Astrocyte (in vitro differentiated cells and primary cell): Measurements from ENCODE around the gene CRIM1. TPM values are rescaled to one million over a fixed set of nuclear protein-coding genes. Genes with fewer than 3 reads are reported as not detected.
A peak's percentile ranks its signal among the peaks of the same experiment; 100 is the strongest.

Experiments used
- DNase-seq: peaks from one replicate; pipeline ENCODE4 v3.0.0-alpha.2; 2010; ENCODE audit warnings: low read depth
- FAIRE-seq: peaks from 2 replicates; lab custom pipeline; 2011; peaks lifted over from hg19 to GRCh38; lab: Jason Lieb, UNC
- H2AFZ ChIP-seq: 2 replicates; pipeline ENCODE4 v1.6.0; 2012; ENCODE audit warnings: low read depth, low read length, inconsistent platforms
- H3K27ac ChIP-seq: 2 replicates; pipeline ENCODE4 v1.5.1; 2011; ENCODE audit warnings: low read depth, low read length, inconsistent platforms
- H3K27me3 ChIP-seq: 2 replicates; pipeline ENCODE4 v1.6.0; 2011; ENCODE audit warnings: low read length, inconsistent platforms; ENCODE audit not compliant: insufficient read depth
- H3K36me3 ChIP-seq: 2 replicates; pipeline ENCODE4 v1.5.1; 2011; ENCODE audit warnings: low read length, inconsistent platforms; ENCODE audit not compliant: insufficient read depth
- H3K4me1 ChIP-seq: 2 replicates; pipeline ENCODE4 v1.5.1; 2011; ENCODE audit warnings: low read length, inconsistent platforms; ENCODE audit not compliant: insufficient read depth
- H3K4me2 ChIP-seq: 2 replicates; pipeline ENCODE4 v1.6.0; 2012; ENCODE audit warnings: low read length, inconsistent platforms
- H3K4me3 ChIP-seq: 2 replicates; pipeline ENCODE4 v1.5.1; 2011; ENCODE audit warnings: low read depth, mild to moderate bottlenecking, low read length, inconsistent platforms; ENCODE audit not compliant: insufficient read depth
- H3K79me2 ChIP-seq: 2 replicates; pipeline ENCODE4 v1.6.0; 2012; ENCODE audit warnings: mild to moderate bottlenecking, low read length, inconsistent platforms; ENCODE audit not compliant: insufficient read depth
- H3K9ac ChIP-seq: 2 replicates; pipeline ENCODE4 v1.6.0; 2012; ENCODE audit warnings: mild to moderate bottlenecking, low read length, inconsistent platforms
- H3K9me3 ChIP-seq: 2 replicates; pipeline ENCODE4 v1.5.1; 2012; ENCODE audit warnings: low read depth, mild to moderate bottlenecking, low read length, inconsistent platforms; ENCODE audit not compliant: insufficient read depth
- H4K20me1 ChIP-seq: 2 replicates; pipeline ENCODE4 v1.6.0; 2012; ENCODE audit warnings: low read length, inconsistent platforms; ENCODE audit not compliant: insufficient read depth
- H3K27ac Mint-ChIP-seq: one replicate; pipeline ENCODE4 v1.8.0; 2021; ENCODE audit warnings: mild to moderate bottlenecking, mixed read lengths; ENCODE audit not compliant: unreplicated experiment
- H3K27me3 Mint-ChIP-seq: one replicate; pipeline ENCODE4 v1.8.0; 2021; ENCODE audit warnings: low read depth, mixed read lengths; ENCODE audit not compliant: unreplicated experiment
- H3K36me3 Mint-ChIP-seq: one replicate; pipeline ENCODE4 v1.8.0; 2021; ENCODE audit warnings: low read depth, mixed read lengths; ENCODE audit not compliant: unreplicated experiment
- H3K4me1 Mint-ChIP-seq: one replicate; pipeline ENCODE4 v1.8.0; 2021; ENCODE audit warnings: low read depth, mixed read lengths; ENCODE audit not compliant: unreplicated experiment
- H3K4me3 Mint-ChIP-seq: one replicate; pipeline ENCODE4 v1.8.0; 2021; ENCODE audit warnings: mild to moderate bottlenecking, moderate library complexity, mixed read lengths; ENCODE audit not compliant: unreplicated experiment
- H3K9me3 Mint-ChIP-seq: one replicate; pipeline ENCODE4 v1.8.0; 2021; ENCODE audit warnings: mild to moderate bottlenecking, mixed read lengths; ENCODE audit not compliant: unreplicated experiment
- EZH2 ChIP-seq: IDR thresholded peaks from 2 replicates; pipeline ENCODE4 v1.6.1; 2012; ENCODE audit warnings: mild to moderate bottlenecking, low read length, inconsistent platforms; ENCODE audit not compliant: insufficient read depth
- total RNA-seq: library from RNA; stranded (reverse); gene quantifications from 2 replicates; pipeline ENCODE4 v1.2.1, GENCODE V29; 2021
- TF ChIP-seq, protein P1 (sequence below): IDR thresholded peaks from 2 replicates; pipeline ENCODE4 v1.5.1; 2011; ENCODE audit warnings: low read depth, mild to moderate bottlenecking, inconsistent platforms, low read length, moderate library complexity; ENCODE audit not compliant: insufficient read depth

Gene CRIM1
- total RNA-seq, 1 donor from 2014 or later: 180 TPM

DNA sequence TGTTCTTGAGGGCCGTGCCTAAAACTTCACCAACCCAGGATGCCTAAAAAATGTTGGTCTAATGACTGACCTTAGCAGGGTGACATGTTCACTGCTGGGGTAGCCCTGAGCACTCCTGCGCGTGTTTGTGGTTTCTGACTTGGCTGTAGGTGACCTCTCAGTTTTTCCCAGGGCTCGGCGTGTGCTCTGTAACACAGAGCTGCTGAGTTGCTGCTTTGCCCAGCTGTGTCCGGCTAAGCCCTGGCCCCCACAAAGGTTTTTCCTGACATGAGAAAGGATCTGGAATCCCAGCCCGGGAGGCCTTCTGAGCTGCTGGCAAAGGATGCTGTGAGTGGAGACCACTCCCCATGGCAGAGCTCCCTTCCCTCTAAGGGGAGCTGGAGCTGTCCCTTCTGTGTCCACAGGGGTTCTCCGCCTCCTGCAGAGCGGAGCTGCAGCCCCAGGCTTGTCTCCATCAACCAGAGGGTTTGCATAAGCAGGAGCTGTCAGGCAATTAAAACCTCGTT, 52.7 kb downstream of the CRIM1 start:
- peak overlapping the region; percentile 50 for H3K4me2 ChIP-seq
- no peak overlapping the region for H3K4me3 Mint-ChIP-seq
- DNase-seq (peak; percentile 81), FAIRE-seq (no peak)
- H3K79me2 ChIP-seq: peaks cover 97% of the 10 kb centered on the region
- H3K27ac ChIP-seq: peak overlapping the region; percentile 49
- peak overlapping the region; percentile 49 for H3K27ac Mint-ChIP-seq
- no peak overlapping the region for H3K4me3 ChIP-seq
- H3K4me1 Mint-ChIP-seq: peaks cover 62% of the 10 kb centered on the region
- H4K20me1 ChIP-seq: peaks cover 50% of the 10 kb centered on the region
- peaks cover 59% of the 10 kb centered on the region for H3K4me1 ChIP-seq
- H2AFZ ChIP-seq: no peak overlapping the region
- H3K27me3 ChIP-seq: no peaks in the 10 kb centered on the region
- no peaks in the 10 kb centered on the region for H3K9me3 ChIP-seq
- no peaks in the 10 kb centered on the region for H3K9me3 Mint-ChIP-seq
- no peaks in the 10 kb centered on the region for H3K27me3 Mint-ChIP-seq
- TF ChIP-seq EZH2: no peak
- TF ChIP-seq, protein P1, sequence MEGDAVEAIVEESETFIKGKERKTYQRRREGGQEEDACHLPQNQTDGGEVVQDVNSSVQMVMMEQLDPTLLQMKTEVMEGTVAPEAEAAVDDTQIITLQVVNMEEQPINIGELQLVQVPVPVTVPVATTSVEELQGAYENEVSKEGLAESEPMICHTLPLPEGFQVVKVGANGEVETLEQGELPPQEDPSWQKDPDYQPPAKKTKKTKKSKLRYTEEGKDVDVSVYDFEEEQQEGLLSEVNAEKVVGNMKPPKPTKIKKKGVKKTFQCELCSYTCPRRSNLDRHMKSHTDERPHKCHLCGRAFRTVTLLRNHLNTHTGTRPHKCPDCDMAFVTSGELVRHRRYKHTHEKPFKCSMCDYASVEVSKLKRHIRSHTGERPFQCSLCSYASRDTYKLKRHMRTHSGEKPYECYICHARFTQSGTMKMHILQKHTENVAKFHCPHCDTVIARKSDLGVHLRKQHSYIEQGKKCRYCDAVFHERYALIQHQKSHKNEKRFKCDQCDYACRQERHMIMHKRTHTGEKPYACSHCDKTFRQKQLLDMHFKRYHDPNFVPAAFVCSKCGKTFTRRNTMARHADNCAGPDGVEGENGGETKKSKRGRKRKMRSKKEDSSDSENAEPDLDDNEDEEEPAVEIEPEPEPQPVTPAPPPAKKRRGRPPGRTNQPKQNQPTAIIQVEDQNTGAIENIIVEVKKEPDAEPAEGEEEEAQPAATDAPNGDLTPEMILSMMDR: no peak
- H3K9ac ChIP-seq: peak overlapping the region; percentile 47
- H3K36me3 Mint-ChIP-seq: no peaks in the 10 kb centered on the region
- no peaks in the 10 kb centered on the region for H3K36me3 ChIP-seq

DNA sequence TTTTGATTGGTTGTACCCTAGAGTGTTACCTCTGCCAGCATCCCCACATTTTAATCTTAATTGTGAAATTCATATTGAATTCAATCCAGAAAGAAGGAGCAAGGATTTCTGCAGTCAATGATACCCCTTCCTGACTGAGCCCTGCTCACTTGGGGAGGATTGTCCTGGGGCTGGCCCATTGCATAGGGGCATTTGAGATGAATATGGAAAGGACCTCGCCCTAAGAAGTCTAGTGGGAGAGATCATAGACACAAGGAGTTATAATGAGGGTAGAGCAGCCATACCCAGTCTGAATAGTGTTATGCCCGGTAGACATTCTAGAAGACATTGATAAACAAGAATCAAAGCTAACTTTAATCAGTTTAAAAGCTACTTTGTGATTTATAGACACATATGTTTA, 53.8 kb downstream of the CRIM1 start:
- H3K4me1 Mint-ChIP-seq: peaks cover 70% of the 10 kb centered on the region
- no peaks in the 10 kb centered on the region for H3K36me3 ChIP-seq
- no peak overlapping the region for H3K9ac ChIP-seq
- no peaks in the 10 kb centered on the region for H3K9me3 Mint-ChIP-seq
- H3K27me3 ChIP-seq: no peaks in the 10 kb centered on the region
- H3K27me3 Mint-ChIP-seq: no peaks in the 10 kb centered on the region
- TF ChIP-seq, protein P1: no peak
- TF ChIP-seq EZH2: no peak
- H3K4me3 ChIP-seq: no peak overlapping the region
- no peak overlapping the region for H3K4me3 Mint-ChIP-seq
- no peak overlapping the region for H2AFZ ChIP-seq
- peaks cover 53% of the 10 kb centered on the region for H3K4me1 ChIP-seq
- no peaks in the 10 kb centered on the region for H3K9me3 ChIP-seq
- H3K27ac ChIP-seq: no peak overlapping the region
- peaks cover 99% of the 10 kb centered on the region for H3K79me2 ChIP-seq
- no peak overlapping the region for H3K4me2 ChIP-seq
- DNase-seq: no peak
- H4K20me1 ChIP-seq: peaks cover 52% of the 10 kb centered on the region
- FAIRE-seq: no peak
- H3K27ac Mint-ChIP-seq: peak overlapping the region; percentile 41
- H3K36me3 Mint-ChIP-seq: no peaks in the 10 kb centered on the region

DNA sequence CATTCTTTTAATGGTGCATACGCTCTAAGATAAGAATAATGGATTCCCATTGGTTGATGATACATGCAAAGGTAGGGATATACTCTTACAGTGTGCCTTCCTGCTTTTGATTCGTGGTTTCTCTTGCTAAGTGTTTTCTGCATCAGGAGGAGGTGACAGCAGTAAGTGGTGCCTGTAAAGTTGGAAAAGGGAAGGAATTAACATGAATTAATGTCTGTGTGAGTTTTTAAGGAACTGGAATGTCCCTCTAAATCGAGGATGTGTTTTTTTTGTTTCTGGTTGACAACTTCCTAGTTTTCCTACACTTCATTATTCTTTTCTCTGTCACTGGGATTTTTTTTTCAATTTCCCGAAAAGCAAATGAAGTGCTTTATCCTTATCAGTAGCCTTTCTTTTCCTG, 54.4 kb downstream of the CRIM1 start:
- no peaks in the 10 kb centered on the region for H3K9me3 ChIP-seq
- H3K9me3 Mint-ChIP-seq: no peaks in the 10 kb centered on the region
- TF ChIP-seq, protein P1: no peak
- no peak for TF ChIP-seq EZH2
- H3K27me3 Mint-ChIP-seq: no peaks in the 10 kb centered on the region
- H3K4me1 Mint-ChIP-seq: peaks cover 72% of the 10 kb centered on the region
- peaks cover 58% of the 10 kb centered on the region for H4K20me1 ChIP-seq
- DNase-seq (no peak), FAIRE-seq (peak; percentile 5)
- peaks cover 99% of the 10 kb centered on the region for H3K79me2 ChIP-seq
- H3K9ac ChIP-seq: peak overlapping the region; percentile 3
- H2AFZ ChIP-seq: no peak overlapping the region
- H3K36me3 Mint-ChIP-seq: peaks cover 2% of the 10 kb centered on the region
- no peak overlapping the region for H3K4me3 ChIP-seq
- H3K27ac Mint-ChIP-seq: no peak overlapping the region
- no peak overlapping the region for H3K4me3 Mint-ChIP-seq
- H3K36me3 ChIP-seq: no peaks in the 10 kb centered on the region
- peak overlapping the region; percentile 2 for H3K27ac ChIP-seq
- no peaks in the 10 kb centered on the region for H3K27me3 ChIP-seq
- H3K4me2 ChIP-seq: no peak overlapping the region
- H3K4me1 ChIP-seq: peaks cover 51% of the 10 kb centered on the region
